Natural killer cell (primary cell): ENCODE measurements around the gene KDM7A. TPM values are rescaled to one million over a fixed set of nuclear protein-coding genes. Genes with fewer than 3 reads are reported as not detected.

Experiments
- ATAC-seq, 3 donors: fragments of 150-1000 bp in 2 of 3; fragments of 200-7000 bp in 1 of 3; cut with Tn5 transposase; 1 replicate in 1 of 3; 2 replicates in 2 of 3; pipeline ENCODE4 v1.10.0; 2021; ENCODE audit warnings: mild to moderate bottlenecking in 2 of 3, moderate library complexity in 2 of 3
- DNase-seq, 2 donors: peaks; one replicate each; pipeline versions ENCODE4 v3.0.0 to v3.0.0-alpha.2; 2013 to 2021; ENCODE audit warnings: mixed read lengths in 1 of 2
- H3K27ac ChIP-seq: one replicate; pipeline ENCODE4 v1.5.1; 2013; ENCODE audit warnings: mild to moderate bottlenecking, low read length
- H3K27me3 ChIP-seq: one replicate; pipeline ENCODE4 v1.6.1; 2013; ENCODE audit warnings: low read length; ENCODE audit not compliant: control insufficient read depth, insufficient read depth
- H3K36me3 ChIP-seq: one replicate; pipeline ENCODE4 v1.6.1; 2013; ENCODE audit warnings: low read length; ENCODE audit not compliant: control insufficient read depth, insufficient read depth
- H3K4me1 ChIP-seq: one replicate; pipeline ENCODE4 v1.6.1; 2013; ENCODE audit warnings: low read length; ENCODE audit not compliant: control insufficient read depth, insufficient read depth
- H3K4me3 ChIP-seq: one replicate; pipeline ENCODE4 v1.5.1; 2013; ENCODE audit warnings: low read length
- H3K9me3 ChIP-seq: one replicate; pipeline ENCODE4 v1.6.1; 2013; ENCODE audit warnings: low read length; ENCODE audit not compliant: control insufficient read depth, insufficient read depth
- H3K27ac Mint-ChIP-seq, 2 donors: one replicate each; pipeline ENCODE4 v1.8.0; 2022; ENCODE audit warnings: mild to moderate bottlenecking in 2 of 2, mixed read lengths in 2 of 2, moderate library complexity in 1 of 2
- H3K27me3 Mint-ChIP-seq, 2 donors: one replicate each; pipeline ENCODE4 v1.8.0; 2022; ENCODE audit warnings: low read depth in 2 of 2, mixed read lengths in 2 of 2
- H3K36me3 Mint-ChIP-seq: one replicate; pipeline ENCODE4 v1.8.0; 2022; ENCODE audit warnings: mixed read lengths
- H3K4me1 Mint-ChIP-seq, 2 donors: one replicate each; pipeline ENCODE4 v1.8.0; 2022; ENCODE audit warnings: mixed read lengths in 2 of 2
- H3K4me3 Mint-ChIP-seq: one replicate; pipeline ENCODE4 v1.8.0; 2022; ENCODE audit warnings: mild to moderate bottlenecking, moderate library complexity, mixed read lengths
- H3K9me3 Mint-ChIP-seq, 2 donors: one replicate each; pipeline ENCODE4 v1.8.0; 2022; ENCODE audit warnings: mixed read lengths in 2 of 2
- WGBS: methylation state at CpG from one replicate; pipeline ENCODE4 v1.1.7; 2013; ENCODE audit warnings: missing lambda C conversion rate; ENCODE audit not compliant: insufficient coverage; 5-methylcytosine and 5-hydroxymethylcytosine counted together
- intact Hi-C: fragments of 100-400 bp; cut with micrococcal nuclease; formaldehyde crosslinking; loops from one replicate; pipeline ENCODE4 v1.14.2; 2022
- total RNA-seq, 4 donors: library from RNA; stranded (reverse); fragments of 120-200 nt in 1 of 4; gene quantifications; one replicate each; pipeline versions ENCODE4 v1.2.3 to v1.2.4, GENCODE V29; 2013 to 2022
- TF ChIP-seq, protein P1 (sequence below): fragments of 200-600 bp; IDR thresholded peaks from one replicate; pipeline ENCODE4 v1.8.0; 2022; ENCODE audit warnings: antibody characterized with exemption

Gene KDM7A
- total RNA-seq, 3 donors from 2014 or later (not counting 1 experiment from before 2014, with no cell fraction given), result 25.2 to 38.1 (median 36.1) TPM

DNA sequence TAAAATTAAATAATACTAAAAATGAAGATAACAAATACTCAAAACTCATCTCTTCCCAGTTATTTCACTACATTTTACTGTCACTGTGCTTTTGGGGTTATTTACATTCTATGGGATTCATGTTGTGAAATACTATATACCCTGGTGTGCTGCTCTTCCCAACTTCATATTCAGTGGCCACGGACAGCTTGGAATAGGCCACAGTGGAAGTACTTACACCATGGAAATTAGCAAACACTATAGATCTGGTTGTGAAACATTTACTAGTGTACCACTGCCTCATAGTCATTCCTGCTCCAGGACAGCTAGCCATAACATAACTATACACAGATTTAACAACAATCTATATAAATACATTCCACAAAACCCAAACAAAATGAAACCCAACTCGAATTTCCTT, 21.2 kb upstream of the KDM7A start:
- intact Hi-C loops, result no loop called here
- Histone ChIP-seq H3K27ac (no peak overlapping the region), H3K36me3 (no peaks in the 10 kb centered on the region), H3K9me3 (peaks cover 9% of the 10 kb centered on the region), H3K4me1 (no peaks in the 10 kb centered on the region), H3K27me3 (no peaks in the 10 kb centered on the region), H3K4me3 (no peak overlapping the region)
- Mint-ChIP-seq H3K4me3 (no peak overlapping the region), H3K4me1 (no peaks in the 10 kb centered on the region), H3K36me3 (no peaks in the 10 kb centered on the region), H3K27ac (no peak overlapping the region), H3K27me3 (peaks cover 0 to 7% of the 10 kb centered on the region in 2 donors), H3K9me3 (no peaks in the 10 kb centered on the region)
- TF ChIP-seq, protein P1, sequence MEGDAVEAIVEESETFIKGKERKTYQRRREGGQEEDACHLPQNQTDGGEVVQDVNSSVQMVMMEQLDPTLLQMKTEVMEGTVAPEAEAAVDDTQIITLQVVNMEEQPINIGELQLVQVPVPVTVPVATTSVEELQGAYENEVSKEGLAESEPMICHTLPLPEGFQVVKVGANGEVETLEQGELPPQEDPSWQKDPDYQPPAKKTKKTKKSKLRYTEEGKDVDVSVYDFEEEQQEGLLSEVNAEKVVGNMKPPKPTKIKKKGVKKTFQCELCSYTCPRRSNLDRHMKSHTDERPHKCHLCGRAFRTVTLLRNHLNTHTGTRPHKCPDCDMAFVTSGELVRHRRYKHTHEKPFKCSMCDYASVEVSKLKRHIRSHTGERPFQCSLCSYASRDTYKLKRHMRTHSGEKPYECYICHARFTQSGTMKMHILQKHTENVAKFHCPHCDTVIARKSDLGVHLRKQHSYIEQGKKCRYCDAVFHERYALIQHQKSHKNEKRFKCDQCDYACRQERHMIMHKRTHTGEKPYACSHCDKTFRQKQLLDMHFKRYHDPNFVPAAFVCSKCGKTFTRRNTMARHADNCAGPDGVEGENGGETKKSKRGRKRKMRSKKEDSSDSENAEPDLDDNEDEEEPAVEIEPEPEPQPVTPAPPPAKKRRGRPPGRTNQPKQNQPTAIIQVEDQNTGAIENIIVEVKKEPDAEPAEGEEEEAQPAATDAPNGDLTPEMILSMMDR, result no peak
- ATAC-seq, result no peak
- no peak for DNase-seq
- 95% methylated on average over 2 of the region's 2 CpGs for WGBS

DNA sequence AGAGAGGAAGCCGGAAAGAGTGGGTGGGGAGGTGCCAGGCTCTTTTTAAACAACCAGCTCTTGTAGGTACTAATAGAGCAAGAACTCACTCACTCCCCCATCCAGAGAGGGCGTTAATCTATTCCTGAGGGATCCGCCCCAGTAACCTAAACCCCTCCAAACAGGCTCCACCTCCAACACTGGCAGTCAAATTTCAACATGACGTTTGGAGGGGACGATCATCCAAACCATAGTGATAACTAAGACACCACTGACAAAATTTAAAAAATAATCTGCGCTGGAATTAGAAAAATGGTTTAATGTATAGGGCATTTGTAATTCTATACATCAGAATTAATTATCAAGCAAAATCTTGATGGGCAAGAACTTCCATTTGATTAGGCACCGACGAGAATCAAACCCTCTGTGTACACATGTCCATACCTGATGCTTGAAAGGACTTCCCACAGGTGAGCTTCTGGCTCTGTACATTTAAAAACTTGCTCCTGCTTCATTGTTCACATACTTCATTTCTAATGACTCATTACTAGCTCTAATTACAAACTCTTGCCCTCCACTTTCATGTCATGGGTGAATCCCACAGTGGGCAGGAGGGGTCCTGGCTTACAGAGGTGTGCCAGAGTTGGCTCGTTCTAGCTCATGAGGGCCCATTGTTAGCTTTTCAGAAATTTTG, 20.6 kb upstream of the KDM7A start:
- TF ChIP-seq, protein P1, result no peak
- no peak for ATAC-seq

DNA sequence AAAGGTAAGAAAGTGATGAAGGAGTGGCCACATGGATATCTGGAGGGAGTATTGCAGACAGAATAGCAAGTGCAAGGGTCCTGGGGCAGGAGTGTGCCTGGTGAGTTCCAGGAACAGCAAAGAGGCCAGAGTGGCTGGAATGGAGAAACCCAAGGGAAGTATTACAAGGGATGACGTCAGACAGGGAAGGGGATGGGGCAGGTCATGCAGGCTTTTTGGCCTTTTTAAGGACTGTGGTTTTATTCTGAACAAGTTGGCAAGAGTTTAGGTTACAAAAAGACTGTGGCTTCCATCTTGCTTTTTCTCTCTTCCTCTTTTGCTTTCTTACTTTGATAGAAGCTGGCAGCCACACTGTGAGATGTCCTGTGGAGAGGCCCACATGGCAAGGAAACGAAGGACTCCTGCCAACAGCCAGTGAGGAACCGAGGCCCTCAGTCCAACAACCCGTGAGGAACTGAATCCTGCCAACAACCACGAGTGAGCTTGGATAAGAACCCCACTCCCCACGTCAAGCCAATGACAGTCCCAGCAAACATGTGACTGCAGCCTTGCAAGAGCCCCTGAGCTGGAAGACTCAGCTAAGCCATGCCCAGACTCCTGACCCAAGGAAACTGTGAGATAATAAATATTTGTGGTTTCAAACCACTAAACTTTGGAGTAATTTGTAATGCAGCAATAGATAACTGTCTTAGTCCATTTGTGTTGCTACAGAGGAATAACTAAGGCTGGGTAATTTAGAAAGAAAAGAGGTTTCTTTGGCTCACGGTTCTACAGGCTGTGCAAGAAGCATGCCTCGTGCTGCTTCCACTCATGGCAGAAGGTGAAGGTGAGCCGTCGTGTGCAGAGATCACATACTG, 19.8 kb upstream of the KDM7A start:
- WGBS, result 85% methylated on average over 10 of the region's 10 CpGs
- H3K36me3 Mint-ChIP-seq, result no peaks in the 10 kb centered on the region
- no peak for ATAC-seq

More for the DNA sequence above, 20.6 kb upstream of the KDM7A start:
- no peak for DNase-seq
- H3K27me3 Mint-ChIP-seq, result peaks cover 0 to 7% of the 10 kb centered on the region in 2 donors
- WGBS, result 94% methylated on average over 6 of the region's 9 CpGs
- Histone ChIP-seq H3K27ac (no peak overlapping the region), H3K27me3 (no peaks in the 10 kb centered on the region), H3K36me3 (no peaks in the 10 kb centered on the region), H3K9me3 (peaks cover 9% of the 10 kb centered on the region), H3K4me3 (no peak overlapping the region), H3K4me1 (no peaks in the 10 kb centered on the region)
- H3K27ac Mint-ChIP-seq, result no peak overlapping the region
- no peaks in the 10 kb centered on the region for H3K9me3 Mint-ChIP-seq
- no peaks in the 10 kb centered on the region for H3K4me1 Mint-ChIP-seq
- intact Hi-C loops, result no loop called here
- H3K4me3 Mint-ChIP-seq, result no peak overlapping the region
- H3K36me3 Mint-ChIP-seq, result no peaks in the 10 kb centered on the region

More for the DNA sequence above, 19.8 kb upstream of the KDM7A start:
- H3K27me3 Mint-ChIP-seq, result peaks cover 0 to 4% of the 10 kb centered on the region in 2 donors
- intact Hi-C loops, result no loop called here
- no peaks in the 10 kb centered on the region for H3K9me3 Mint-ChIP-seq
- Histone ChIP-seq H3K36me3 (no peaks in the 10 kb centered on the region), H3K27me3 (no peaks in the 10 kb centered on the region), H3K4me3 (no peak overlapping the region), H3K4me1 (no peaks in the 10 kb centered on the region), H3K9me3 (peaks cover 9% of the 10 kb centered on the region), H3K27ac (no peak overlapping the region)
- no peak overlapping the region for H3K4me3 Mint-ChIP-seq
- TF ChIP-seq, protein P1, result no peak
- H3K4me1 Mint-ChIP-seq, result no peaks in the 10 kb centered on the region
- no peak overlapping the region for H3K27ac Mint-ChIP-seq
- DNase-seq, result no peak
